GM18507 (cell line): ENCODE results near the gene DOCK9.
"Not testable (repeated sequence)": the region's sequence is repeated elsewhere in the genome, so short reads cannot be mapped to it uniquely, and the experiment has no call there.

ENCODE experiments used
- DNase-seq: peaks from one replicate; pipeline ENCODE4 v3.0.0; 2011; ENCODE audit warnings: low read depth; ENCODE audit not compliant: insufficient read length; ENCODE audit errors: extremely low spot score
- FAIRE-seq: peaks from 2 replicates; lab custom pipeline; 2011; peaks lifted over from hg19 to GRCh38; lab: Jason Lieb, UNC

Gene DOCK9

DNA sequence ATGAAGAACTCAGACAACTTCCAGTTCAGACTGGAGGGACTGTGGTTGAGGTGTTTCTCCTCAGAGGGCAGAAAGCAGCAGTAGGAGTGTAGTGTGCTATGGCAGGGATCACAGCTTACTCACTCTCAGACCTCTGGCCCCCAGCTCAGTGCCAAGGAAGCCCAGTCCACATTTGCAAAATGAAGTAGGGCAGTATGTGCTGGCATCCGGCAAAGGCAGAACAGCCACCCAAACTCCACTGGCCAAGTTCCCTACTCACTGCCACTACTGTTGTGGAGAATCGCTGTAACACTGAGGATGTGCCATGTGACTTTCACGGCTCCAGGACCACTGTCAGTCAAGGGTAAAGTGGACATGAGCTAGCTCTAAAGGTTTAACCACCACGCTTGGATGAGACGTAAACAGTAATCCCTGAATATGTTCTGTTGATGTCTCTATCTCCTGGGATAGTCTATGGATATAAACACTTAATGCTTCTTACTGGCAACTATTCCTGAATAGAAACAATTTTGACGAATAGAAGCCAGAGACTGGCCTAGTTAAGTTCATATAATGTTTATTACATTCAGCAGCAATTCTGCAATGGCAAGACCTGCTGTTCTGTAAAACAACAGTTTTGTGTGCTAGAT is 158.4 kb downstream of the DOCK9 start:
- DNase-seq: no peak
- FAIRE-seq: no peak

GRCh38 chr13:98816406-98816805 is 161.5 kb downstream of the DOCK9 start:
- FAIRE-seq: no peak
- no peak for DNase-seq

DNA sequence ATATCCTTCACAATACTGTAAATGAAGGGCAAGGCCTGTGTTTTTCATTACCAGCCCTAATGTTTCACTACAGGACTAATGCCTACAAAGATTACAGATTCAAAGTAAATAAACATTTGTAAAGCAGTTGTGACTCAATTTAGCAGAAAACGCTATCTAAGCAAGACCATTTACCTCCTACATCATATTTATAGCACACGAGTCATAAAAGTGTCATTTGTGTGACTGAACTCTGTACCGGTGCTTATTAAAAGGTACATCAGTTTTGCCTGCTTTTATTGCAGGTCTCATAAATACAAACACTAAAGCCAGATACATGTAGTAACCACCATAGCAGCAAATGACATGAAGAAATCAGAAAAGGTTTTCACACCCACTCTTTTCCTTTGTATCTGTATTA is 163.9 kb downstream of the DOCK9 start:
- no peak for DNase-seq
- no peak for FAIRE-seq

DNA sequence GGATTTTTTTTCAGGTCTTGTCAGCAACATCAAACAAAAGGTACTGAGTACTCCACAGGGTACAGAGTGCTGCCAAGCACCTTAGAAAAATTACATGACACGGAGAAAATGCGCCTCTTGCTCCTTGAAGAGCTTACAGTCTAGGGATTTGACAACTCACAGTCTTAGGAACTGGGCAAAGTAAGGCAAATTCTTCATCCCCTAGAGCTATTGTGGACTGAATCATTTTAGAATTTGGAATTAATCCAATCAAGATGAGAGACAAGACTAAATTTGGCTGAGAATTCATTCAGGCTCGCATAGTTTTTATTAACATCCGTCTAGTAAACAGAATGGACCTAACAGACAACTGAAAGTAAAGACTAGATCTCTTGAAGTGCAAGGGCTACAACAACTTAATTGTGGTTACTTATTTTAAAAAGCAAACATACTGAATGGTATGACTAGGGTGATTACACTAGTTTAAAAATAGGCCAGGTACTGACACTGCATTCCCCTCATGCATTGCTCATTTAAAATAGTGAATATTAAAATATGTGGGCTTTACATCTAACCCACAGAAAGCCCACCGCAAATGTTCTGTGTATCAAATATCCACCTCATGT is 165.6 kb downstream of the DOCK9 start:
- not testable (repeated sequence) for FAIRE-seq, DNase-seq

DNA sequence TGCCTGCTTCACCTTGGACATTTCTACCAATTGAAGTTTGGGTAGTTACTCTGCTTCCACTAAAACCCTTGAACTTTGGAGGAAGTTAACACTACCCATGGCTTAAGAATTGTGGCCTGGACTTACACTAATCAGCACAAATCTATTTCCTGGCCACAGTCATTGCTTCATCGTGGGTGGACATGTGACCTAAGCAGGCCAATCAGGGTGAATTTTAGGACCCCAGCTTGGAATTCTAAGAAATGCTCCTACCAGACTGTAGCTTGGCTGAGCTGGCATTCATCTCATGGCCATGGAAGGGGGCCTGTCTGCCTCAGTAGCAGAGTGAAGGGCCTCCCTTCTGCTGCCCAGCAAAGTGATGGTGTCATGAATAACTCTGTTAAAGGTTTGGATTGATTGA is 167.1 kb downstream of the DOCK9 start:
- FAIRE-seq (no peak), DNase-seq (no peak)

GRCh38 chr13:98809345-98809777 is 168.5 kb downstream of the DOCK9 start:
- FAIRE-seq (no peak), DNase-seq (no peak)

DNA sequence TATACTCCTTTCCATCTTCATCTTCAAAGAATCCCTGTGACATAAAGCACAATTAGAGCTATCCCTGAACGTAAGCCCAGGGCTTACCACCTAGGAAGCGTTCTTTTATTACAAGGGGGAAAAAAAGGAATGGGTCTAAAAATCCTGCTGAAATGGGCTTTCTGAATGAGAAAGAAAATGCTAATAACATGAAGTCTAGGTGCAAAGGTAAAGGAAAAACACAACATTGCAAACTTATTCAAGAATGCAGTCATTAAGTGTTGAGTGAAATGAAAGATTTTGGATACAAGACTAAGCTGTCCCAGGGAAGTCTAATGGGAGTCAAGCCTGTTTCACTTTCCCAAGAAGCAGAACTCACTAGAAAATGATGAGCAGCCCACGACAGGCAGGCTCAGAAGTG is 170.1 kb downstream of the DOCK9 start:
- DNase-seq: no peak
- no peak for FAIRE-seq

DNA sequence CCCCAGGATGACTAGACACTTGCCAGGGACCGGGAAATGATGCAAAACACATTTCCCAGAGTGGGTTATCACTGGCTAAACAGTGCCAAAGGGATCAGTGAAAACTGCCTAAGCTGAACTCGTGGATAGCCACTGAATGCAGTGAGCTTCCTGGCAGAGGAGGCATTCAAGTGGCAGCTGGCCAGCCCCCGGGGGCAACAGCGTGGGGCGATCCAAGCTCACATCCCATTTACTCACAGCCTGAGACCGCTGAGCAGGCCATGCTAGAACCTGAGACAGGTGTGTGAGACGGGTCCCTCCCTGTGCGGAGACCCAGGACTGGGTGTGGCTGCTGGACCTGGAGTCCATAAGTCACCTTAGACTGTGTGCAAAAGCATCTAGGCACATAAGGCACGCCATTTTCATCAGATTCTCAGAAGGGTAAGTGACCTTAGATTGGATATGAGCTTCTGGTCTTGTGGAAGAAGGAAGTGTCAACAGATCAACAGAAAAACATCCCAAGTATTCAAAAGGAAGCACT is 173.5 kb downstream of the DOCK9 start:
- DNase-seq (no peak), FAIRE-seq (no peak)

DNA sequence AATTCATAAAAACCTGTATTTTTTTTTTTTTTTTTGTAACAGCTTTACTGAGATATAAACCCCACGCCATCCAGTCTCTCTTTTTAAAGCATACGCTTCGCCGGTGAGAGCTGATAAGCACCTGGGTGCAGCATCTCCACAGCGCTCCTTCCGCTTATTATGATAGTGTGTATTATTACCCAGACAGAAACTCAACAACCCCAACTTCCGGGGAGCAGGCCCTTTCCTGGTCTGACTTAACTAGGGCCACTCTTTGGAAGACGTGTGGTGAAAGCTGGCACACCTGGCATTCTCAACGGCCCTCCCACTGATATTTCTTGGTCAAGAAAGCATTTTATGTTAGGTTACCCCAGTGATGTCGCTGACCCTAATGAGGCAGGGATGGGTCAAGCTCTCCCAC is 173.9 kb downstream of the DOCK9 start:
- FAIRE-seq: no peak

DNA sequence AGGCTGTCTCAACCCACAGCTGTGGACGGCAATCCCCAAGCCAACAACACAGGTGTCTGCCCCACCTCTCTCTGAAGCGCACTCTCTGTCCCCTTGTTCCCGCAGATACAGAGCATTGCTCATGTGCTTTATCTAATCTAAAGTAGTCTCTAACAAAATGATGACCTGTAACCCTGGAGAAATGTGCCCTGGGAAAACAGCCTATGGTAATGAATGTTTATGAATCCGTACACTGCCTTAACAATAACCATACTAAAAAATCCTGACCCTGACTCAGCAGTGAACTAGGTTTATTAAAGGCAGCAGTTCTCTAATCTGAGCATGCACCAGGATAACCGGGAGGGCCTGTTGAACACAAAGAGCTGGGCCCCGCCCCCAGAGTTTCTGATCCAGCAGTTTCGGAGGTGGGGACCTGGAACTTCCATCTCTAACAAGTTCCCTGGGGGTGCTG is 174.7 kb downstream of the DOCK9 start:
- no peak for FAIRE-seq
- no peak for DNase-seq

More for the DNA sequence above, 173.9 kb downstream of the DOCK9 start:
- no peak for DNase-seq

- DNase-seq (no peak), FAIRE-seq (no peak)
These were observed 175.3 kb downstream of the DOCK9 start for GRCh38 chr13:98802559-98802958.

DNA sequence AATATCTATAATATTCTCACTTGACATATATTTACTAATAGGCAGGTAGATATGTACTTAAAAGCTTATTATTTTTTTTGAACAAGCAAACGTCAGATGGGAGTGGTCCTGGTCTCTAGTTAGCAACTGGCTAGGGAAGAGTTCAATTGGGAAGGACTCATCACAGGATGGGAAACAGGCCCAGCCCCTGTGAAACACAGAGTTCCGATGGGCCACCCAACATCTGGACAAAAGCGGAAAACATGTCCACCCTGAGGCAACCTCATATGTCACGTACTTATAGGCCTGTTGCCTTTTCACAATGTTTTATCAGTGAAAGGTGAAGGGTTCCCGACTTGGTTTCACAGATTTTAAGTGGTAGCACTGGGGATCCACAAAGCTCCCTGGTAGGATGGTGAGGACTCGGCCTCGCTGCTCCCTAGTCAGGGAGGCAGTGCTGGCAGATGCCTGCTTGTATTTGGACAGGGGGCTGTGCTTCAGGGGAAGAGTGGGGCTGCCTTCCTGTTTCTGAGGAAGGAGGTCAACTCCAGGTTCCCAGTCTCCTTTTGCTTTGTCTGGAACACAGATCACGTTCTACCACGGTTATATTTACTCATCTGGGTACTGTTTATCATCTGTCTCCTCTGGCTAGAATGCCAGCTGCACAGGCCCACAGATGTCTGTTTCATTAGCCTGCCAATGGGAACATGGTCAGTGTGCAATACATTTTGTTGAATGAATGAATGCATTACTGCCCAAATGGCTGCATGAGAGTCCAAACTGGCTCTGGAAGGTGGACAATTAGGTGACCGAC is 176.0 kb downstream of the DOCK9 start:
- DNase-seq: no peak
- no peak for FAIRE-seq

DNA sequence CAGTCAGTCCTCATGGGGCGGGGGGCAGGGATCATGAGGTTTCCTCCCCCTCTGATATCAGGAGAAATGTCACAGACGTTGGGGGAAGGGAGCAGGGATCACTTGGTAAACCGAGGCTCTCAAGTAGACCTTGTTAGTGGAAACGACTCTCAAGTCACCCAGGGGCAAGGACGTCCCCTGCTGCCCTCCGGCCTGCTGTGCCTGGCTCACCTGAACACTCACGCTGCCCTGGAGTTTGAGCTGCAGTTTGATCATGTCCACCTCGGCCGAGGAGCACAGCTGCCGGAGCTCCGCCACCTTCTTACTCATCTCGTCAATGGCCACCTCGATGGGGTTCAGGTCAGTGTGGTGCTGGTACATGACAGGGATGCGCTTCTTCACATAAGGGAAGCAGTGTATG is 177.8 kb downstream of the DOCK9 start:
- DNase-seq (no peak), FAIRE-seq (no peak)

DNA sequence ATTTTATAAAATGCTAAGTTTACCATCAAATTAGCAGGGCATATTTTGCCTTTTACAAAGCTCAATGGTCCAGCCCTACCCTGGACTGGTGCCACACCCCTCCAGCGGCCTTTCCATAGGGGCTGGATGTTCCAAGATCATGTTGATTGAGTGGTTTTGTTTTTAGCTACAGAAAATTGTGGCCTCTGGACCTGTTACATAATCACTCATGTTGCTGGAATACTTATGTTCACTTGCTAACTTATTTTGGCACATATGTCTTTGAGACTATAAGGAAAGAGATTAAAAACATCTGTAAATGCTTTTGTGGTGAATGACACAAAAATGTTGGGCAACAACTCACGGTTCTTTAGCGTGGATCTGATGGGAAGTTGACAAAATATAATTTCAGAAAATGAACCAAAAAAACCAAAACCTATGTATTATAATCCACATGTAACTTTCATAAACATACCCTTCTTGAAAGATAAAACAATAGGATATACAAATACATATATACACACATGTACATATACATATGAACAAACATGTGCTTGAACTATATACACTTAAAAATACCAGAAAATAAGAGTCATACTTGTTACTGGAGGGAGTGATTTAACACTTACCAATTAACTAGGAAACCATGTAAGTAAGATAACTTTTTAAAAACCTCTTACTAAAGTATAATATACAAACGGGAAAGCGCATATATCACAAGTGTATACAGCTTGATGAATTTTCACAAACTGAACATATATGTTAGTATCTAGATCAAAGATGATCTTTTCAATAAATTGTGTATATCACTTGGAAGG is 178.8 kb downstream of the DOCK9 start:
- DNase-seq: no peak
- FAIRE-seq: no peak

GRCh38 chr13:98797456-98797855 is 180.4 kb downstream of the DOCK9 start:
- DNase-seq (no peak), FAIRE-seq (no peak)

DNA sequence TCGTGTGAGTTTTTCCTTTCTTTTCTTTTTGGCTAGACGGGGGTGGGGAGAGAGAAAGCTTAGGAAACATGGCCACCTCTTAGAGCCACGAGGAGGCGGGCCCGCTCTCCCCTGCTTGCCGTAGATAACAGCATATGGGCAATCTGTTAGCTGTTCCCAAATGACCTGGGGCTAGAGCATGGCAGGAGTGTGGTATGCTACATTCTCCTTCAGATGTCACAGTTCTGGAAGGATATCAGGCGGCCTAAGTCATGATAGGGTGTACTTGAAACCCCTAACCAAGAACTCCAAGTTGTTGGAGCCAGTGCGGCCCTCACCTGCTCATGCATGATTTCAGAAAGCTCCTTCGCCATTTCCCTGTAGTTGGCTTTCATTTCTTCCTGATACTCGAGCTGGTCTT is 181.1 kb downstream of the DOCK9 start:
- no peak for DNase-seq
- FAIRE-seq: no peak

- FAIRE-seq (no peak), DNase-seq (no peak)
These were observed 181.7 kb downstream of the DOCK9 start for GRCh38 chr13:98796191-98796590.

GRCh38 chr13:98795220-98795619 is 182.6 kb downstream of the DOCK9 start:
- DNase-seq (no peak), FAIRE-seq (no peak)

GRCh38 chr13:98794498-98794897 is 183.4 kb downstream of the DOCK9 start:
- no peak for FAIRE-seq
- no peak for DNase-seq
